Vagina (tissue), 2 donors: ENCODE data around the gene ALKBH6.

ENCODE experiments used
- CTCF ChIP-seq, 3 experiments: fragments of 450-650 bp in 2 of 3; fragments of 200-600 bp in 1 of 3; sonication (generic) in 1 of 3; IDR thresholded peaks; one replicate each; pipeline ENCODE4 v1.5.1; 2017 to 2019; ENCODE audit warnings: antibody characterized with exemption in 3 of 3, mild to moderate bottlenecking in 2 of 3, moderate library complexity in 2 of 3
- POLR2A ChIP-seq, 2 donors: fragments of 450-650 bp; IDR thresholded peaks; one replicate each; pipeline ENCODE4 v1.6.1; 2017; ENCODE audit warnings: antibody characterized with exemption in 2 of 2, mild to moderate bottlenecking in 2 of 2, moderate library complexity in 2 of 2
- POLR2AphosphoS5 ChIP-seq, 2 donors: sonication (generic); formaldehyde crosslinking; IDR thresholded peaks; one replicate each; pipeline ENCODE4 v1.9.0; 2017; ENCODE audit warnings: antibody characterized with exemption in 2 of 2, mild to moderate bottlenecking in 2 of 2, low read depth in 1 of 2; ENCODE audit not compliant: insufficient read depth in 1 of 2

GRCh38 chr19:36051236-36051635, 37.2 kb upstream of the ALKBH6 start:
- no peak for TF ChIP-seq CTCF (IDR thresholded peaks at IDR 0.05)
- no peak for TF ChIP-seq POLR2AphosphoS5 (IDR thresholded peaks at IDR 0.05; ENCODE audit: insufficient read depth in 1 of 2, low read depth in 1 of 2)
- no peak for TF ChIP-seq POLR2A (IDR thresholded peaks at IDR 0.05)
